Activated CD4-positive, alpha-beta T cell treated with anti-CD3 and anti-CD28 coated beads, Interleukin-2, amount 10 ng/mL, durations not matched to agents 7 days and 5 days (primary cell): ENCODE measurements around the gene RAD52. TPM values are rescaled to one million over a fixed set of nuclear protein-coding genes. Genes with fewer than 3 reads are reported as not detected.

ENCODE experiments used
- CTCF ChIA-PET: fragments of 350-600 bp; sonication (Branson Sonifier 250); formaldehyde crosslinking; loops from one replicate; lab custom pipeline; 2021; ENCODE audit warnings: antibody characterized with exemption; lab: Charles Lee
- POLR2A ChIA-PET: fragments of 350-600 bp; sonication (Branson Sonifier 250); formaldehyde crosslinking; loops from one replicate; lab custom pipeline; 2021; ENCODE audit warnings: antibody characterized with exemption; lab: Charles Lee
- DNase-seq: peaks from one replicate; pipeline ENCODE4 v3.0.0-alpha.2; 2020
- H3K27ac Mint-ChIP-seq: one replicate; pipeline ENCODE4 v1.8.0; 2021; ENCODE audit warnings: mild to moderate bottlenecking, moderate library complexity, mixed read lengths
- H3K27me3 Mint-ChIP-seq: one replicate; pipeline ENCODE4 v1.8.0; 2021; ENCODE audit warnings: mixed read lengths
- H3K36me3 Mint-ChIP-seq: one replicate; pipeline ENCODE4 v1.8.0; 2021; ENCODE audit warnings: low read depth, mixed read lengths
- H3K4me1 Mint-ChIP-seq: one replicate; pipeline ENCODE4 v1.8.0; 2021; ENCODE audit warnings: mixed read lengths
- H3K4me3 Mint-ChIP-seq: one replicate; pipeline ENCODE4 v1.8.0; 2021; ENCODE audit warnings: mild to moderate bottlenecking, moderate library complexity, mixed read lengths
- H3K9me3 Mint-ChIP-seq: one replicate; pipeline ENCODE4 v1.8.0; 2021; ENCODE audit warnings: mixed read lengths
- total RNA-seq, 2 experiments: library from RNA; stranded (reverse); gene quantifications; one replicate each; pipeline ENCODE4 v1.2.3, GENCODE V29; 2021

RAD52 gene
- total RNA-seq, 2 experiments from 2014 or later, result 18.5 to 19.4 TPM

GRCh38 chr12:907413-908185 is 41.9 kb downstream of the RAD52 start:
- POLR2A ChIA-PET, result interaction anchor here (0.5 kb wide), 1 partner anchor 72 kb away, joined by 3 read pairs; no protein-coding TSS in a partner anchor
- Mint-ChIP-seq H3K27ac (no peak overlapping the region), H3K36me3 (peaks cover 59% of the 10 kb centered on the region), H3K4me1 (peaks cover 39% of the 10 kb centered on the region), H3K27me3 (no peaks in the 10 kb centered on the region), H3K4me3 (no peak overlapping the region), H3K9me3 (no peaks in the 10 kb centered on the region)
- CTCF ChIA-PET, result interaction anchor here (0.9 kb wide), 1 partner anchor 103 kb away, joined by 3 read pairs; no protein-coding TSS in a partner anchor
- no peak for DNase-seq

GRCh38 chr12:906062-906585 is 43.4 kb downstream of the RAD52 start:
- peak overlapping the region; percentile 8 for H3K4me3 Mint-ChIP-seq
- H3K9me3 Mint-ChIP-seq, result no peaks in the 10 kb centered on the region
- H3K36me3 Mint-ChIP-seq, result peaks cover 72% of the 10 kb centered on the region
- no peak for DNase-seq
- ChIA-PET CTCF (interaction anchor here (0.6 to 1.6 kb wide), 6 partner anchors 9 to 453 kb away, joined by 3 to 6 read pairs (median 3); no protein-coding TSS in a partner anchor), POLR2A (no interaction called here)
- peaks cover 40% of the 10 kb centered on the region for H3K4me1 Mint-ChIP-seq
- peak overlapping the region; percentile 61 for H3K27ac Mint-ChIP-seq
- no peaks in the 10 kb centered on the region for H3K27me3 Mint-ChIP-seq

- Mint-ChIP-seq H3K27me3 (no peaks in the 10 kb centered on the region), H3K9me3 (no peaks in the 10 kb centered on the region), H3K4me3 (peak overlapping the region; percentile 8), H3K27ac (peak overlapping the region; percentile 61), H3K36me3 (peaks cover 77% of the 10 kb centered on the region), H3K4me1 (peaks cover 40% of the 10 kb centered on the region)
- ChIA-PET CTCF (interaction anchor here (0.6 to 1.6 kb wide), 8 partner anchors 9 to 453 kb away, joined by 3 to 6 read pairs (median 3); no protein-coding TSS in a partner anchor), POLR2A (no interaction called here)
- peak; percentile 28 for DNase-seq
These were observed 44.0 kb downstream of the RAD52 start for GRCh38 chr12:905261-906031.

- CTCF ChIA-PET, result interaction anchor here (1.1 kb wide), 1 partner anchor 43 kb away, joined by 3 read pairs; no protein-coding TSS in a partner anchor
- Mint-ChIP-seq H3K27ac (peak overlapping the region; percentile 51), H3K36me3 (peaks cover 68% of the 10 kb centered on the region), H3K4me1 (peaks cover 40% of the 10 kb centered on the region), H3K27me3 (no peaks in the 10 kb centered on the region), H3K4me3 (no peak overlapping the region), H3K9me3 (no peaks in the 10 kb centered on the region)
- DNase-seq, result no peak
- POLR2A ChIA-PET, result no interaction called here
These were observed 45.5 kb downstream of the RAD52 start for GRCh38 chr12:904010-904414.

- Mint-ChIP-seq H3K4me3 (no peak overlapping the region), H3K9me3 (no peaks in the 10 kb centered on the region), H3K4me1 (peaks cover 38% of the 10 kb centered on the region), H3K27me3 (no peaks in the 10 kb centered on the region), H3K27ac (peak overlapping the region; percentile 3), H3K36me3 (peaks cover 63% of the 10 kb centered on the region)
- ChIA-PET CTCF (interaction anchor here (0.6 to 0.7 kb wide), 2 partner anchors 180 to 437 kb away, joined by 3 read pairs; no protein-coding TSS in a partner anchor), POLR2A (no interaction called here)
- no peak for DNase-seq
These were observed 46.4 kb downstream of the RAD52 start for GRCh38 chr12:903055-903454.

- Mint-ChIP-seq H3K4me1 (peaks cover 37% of the 10 kb centered on the region), H3K4me3 (no peak overlapping the region), H3K9me3 (no peaks in the 10 kb centered on the region), H3K27ac (no peak overlapping the region), H3K27me3 (no peaks in the 10 kb centered on the region), H3K36me3 (peaks cover 61% of the 10 kb centered on the region)
- ChIA-PET POLR2A (no interaction called here), CTCF (interaction anchor here (0.6 to 0.7 kb wide), 2 partner anchors 180 to 437 kb away, joined by 3 read pairs; no protein-coding TSS in a partner anchor)
- no peak for DNase-seq
These were observed 46.9 kb downstream of the RAD52 start for GRCh38 chr12:902581-902980.

- no peak for DNase-seq
- H3K4me1 Mint-ChIP-seq, result peaks cover 2% of the 10 kb centered on the region
- H3K27me3 Mint-ChIP-seq, result no peaks in the 10 kb centered on the region
- no peak overlapping the region for H3K27ac Mint-ChIP-seq
- H3K9me3 Mint-ChIP-seq, result no peaks in the 10 kb centered on the region
- CTCF ChIA-PET, result interaction anchor here (0.6 to 1.5 kb wide), 4 partner anchors 8 to 328 kb away, joined by 3 to 4 read pairs (median 4); no protein-coding TSS in a partner anchor
- POLR2A ChIA-PET, result no interaction called here
- H3K4me3 Mint-ChIP-seq, result no peak overlapping the region
- H3K36me3 Mint-ChIP-seq, result peaks cover 46% of the 10 kb centered on the region
These were observed 52.1 kb downstream of the RAD52 start for GRCh38 chr12:897386-897785.

GRCh38 chr12:896031-896430 is 53.5 kb downstream of the RAD52 start:
- peaks cover 2% of the 10 kb centered on the region for H3K4me1 Mint-ChIP-seq
- ChIA-PET POLR2A (no interaction called here), CTCF (interaction anchor here (1.5 kb wide), 1 partner anchor 10 kb away, joined by 4 read pairs; no protein-coding TSS in a partner anchor)
- H3K27ac Mint-ChIP-seq, result no peak overlapping the region
- H3K9me3 Mint-ChIP-seq, result no peaks in the 10 kb centered on the region
- no peaks in the 10 kb centered on the region for H3K27me3 Mint-ChIP-seq
- DNase-seq, result no peak
- no peak overlapping the region for H3K4me3 Mint-ChIP-seq
- peaks cover 40% of the 10 kb centered on the region for H3K36me3 Mint-ChIP-seq

GRCh38 chr12:894226-894625 is 55.3 kb downstream of the RAD52 start:
- H3K4me3 Mint-ChIP-seq, result no peak overlapping the region
- ChIA-PET POLR2A (no interaction called here), CTCF (interaction anchor here (1.1 to 1.2 kb wide), 2 partner anchors 9 to 17 kb away, joined by 3 read pairs; no protein-coding TSS in a partner anchor)
- peak overlapping the region; percentile 13 for H3K27ac Mint-ChIP-seq
- H3K9me3 Mint-ChIP-seq, result no peaks in the 10 kb centered on the region
- peaks cover 2% of the 10 kb centered on the region for H3K4me1 Mint-ChIP-seq
- H3K27me3 Mint-ChIP-seq, result no peaks in the 10 kb centered on the region
- DNase-seq, result no peak
- H3K36me3 Mint-ChIP-seq, result peaks cover 44% of the 10 kb centered on the region

- H3K27ac Mint-ChIP-seq, result no peak overlapping the region
- H3K4me3 Mint-ChIP-seq, result no peak overlapping the region
- ChIA-PET CTCF (interaction anchor here (0.7 to 1.4 kb wide), 2 partner anchors 19 to 49 kb away, joined by 4 to 6 read pairs; no protein-coding TSS in a partner anchor), POLR2A (no interaction called here)
- DNase-seq, result no peak
- H3K4me1 Mint-ChIP-seq, result no peaks in the 10 kb centered on the region
- peaks cover 60% of the 10 kb centered on the region for H3K36me3 Mint-ChIP-seq
- H3K9me3 Mint-ChIP-seq, result no peaks in the 10 kb centered on the region
- no peaks in the 10 kb centered on the region for H3K27me3 Mint-ChIP-seq
These were observed 63.3 kb downstream of the RAD52 start for GRCh38 chr12:886206-886605.

GRCh38 chr12:885701-886100 is 63.8 kb downstream of the RAD52 start:
- H3K36me3 Mint-ChIP-seq, result peaks cover 63% of the 10 kb centered on the region

GRCh38 chr12:884746-885414 is 64.6 kb downstream of the RAD52 start:
- Mint-ChIP-seq H3K4me1 (peaks cover 2% of the 10 kb centered on the region), H3K36me3 (peaks cover 65% of the 10 kb centered on the region), H3K27me3 (no peaks in the 10 kb centered on the region), H3K4me3 (no peak overlapping the region), H3K27ac (no peak overlapping the region), H3K9me3 (no peaks in the 10 kb centered on the region)
- ChIA-PET CTCF (interaction anchor here (1.0 to 1.3 kb wide), 2 partner anchors 9 to 10 kb away, joined by 3 to 4 read pairs; no protein-coding TSS in a partner anchor), POLR2A (no interaction called here)
- DNase-seq, result no peak

More at GRCh38 chr12:885701-886100, 63.8 kb downstream of the RAD52 start:
- no peak overlapping the region for H3K4me3 Mint-ChIP-seq
- DNase-seq, result no peak
- H3K27me3 Mint-ChIP-seq, result no peaks in the 10 kb centered on the region
- ChIA-PET CTCF (interaction anchor here (1.3 kb wide), 1 partner anchor 8 kb away, joined by 3 read pairs; no protein-coding TSS in a partner anchor), POLR2A (no interaction called here)
- H3K9me3 Mint-ChIP-seq, result no peaks in the 10 kb centered on the region
- no peaks in the 10 kb centered on the region for H3K4me1 Mint-ChIP-seq
- H3K27ac Mint-ChIP-seq, result no peak overlapping the region
